Esophagus squamous epithelium (tissue), 5 donors: ENCODE results near the gene MED23. TPM values are rescaled to one million over a fixed set of nuclear protein-coding genes. Genes with fewer than 3 reads are reported as not detected.

Source experiments
- DNase-seq: peaks from one replicate; lab custom pipeline; 2025; lab: John Stamatoyannopoulos, UW
- H3K27ac ChIP-seq, 4 donors: fragments of 200-600 bp; sonication (generic); one replicate each; pipeline ENCODE4 v1.5.1; 2016 to 2019; ENCODE audit warnings: mild to moderate bottlenecking in 1 of 4
- H3K27me3 ChIP-seq, 4 donors: fragments of 200-600 bp; sonication (generic); 1 replicate in 3 of 4; 2 replicates in 1 of 4; pipeline versions ENCODE4 v1.5.1 to v1.6.0; 2017 to 2021; ENCODE audit warnings: antibody characterized with exemption in 1 of 4
- H3K36me3 ChIP-seq, 3 donors: fragments of 200-600 bp; sonication (generic); one replicate each; pipeline ENCODE4 v1.5.1; 2016 to 2019
- H3K4me1 ChIP-seq, 3 donors: fragments of 200-600 bp; sonication (generic); one replicate each; pipeline ENCODE4 v1.5.1; 2017 to 2019
- H3K4me3 ChIP-seq, 4 donors: fragments of 200-600 bp; sonication (generic); 1 replicate in 3 of 4; 2 replicates in 1 of 4; pipeline ENCODE4 v1.5.1; 2016 to 2019; ENCODE audit warnings: mild to moderate bottlenecking in 2 of 4, moderate library complexity in 1 of 4
- H3K9me3 ChIP-seq, 3 donors: fragments of 200-600 bp; sonication (generic); one replicate each; pipeline ENCODE4 v1.5.1; 2016 to 2019
- CTCF ChIP-seq, 6 experiments: fragments of 450-650 bp in 4 of 6; fragments of 200-600 bp in 2 of 6; sonication (generic) in 2 of 6; IDR thresholded peaks; one replicate each; pipeline ENCODE4 v1.5.1; 2016 to 2019; ENCODE audit warnings: antibody characterized with exemption in 6 of 6, mild to moderate bottlenecking in 4 of 6, moderate library complexity in 4 of 6
- POLR2A ChIP-seq, 4 donors: fragments of 450-650 bp; IDR thresholded peaks; one replicate each; pipeline ENCODE4 v1.6.1; 2017; ENCODE audit warnings: antibody characterized with exemption in 4 of 4, mild to moderate bottlenecking in 4 of 4, moderate library complexity in 3 of 4
- WGBS, 2 donors: methylation state at CpG; one replicate each; pipeline ENCODE4 v1.1.5; 2018; 5-methylcytosine and 5-hydroxymethylcytosine counted together
- intact Hi-C: fragments of 100-400 bp; cut with DNase I; formaldehyde crosslinking; loops from one replicate; pipeline ENCODE4 v1.15.0; 2022
- total RNA-seq, 4 donors: library from RNA; depleted of rRNA; stranded (reverse); fragments of >200 nt; gene quantifications; one replicate each; pipeline ENCODE4 v1.1.0, GENCODE V29; 2016
- donor health status: DM: yes; HTN: yes; CAD: no.

The MED23 gene
- total RNA-seq, 4 donors from 2014 or later = 12.2 to 31.9 (median 20.1) TPM

- 89 to 94% methylated on average over 2 of the region's 2 CpGs for WGBS, 2 donors
- Histone ChIP-seq H3K27me3 (no peaks in the 10 kb centered on the region), H3K9me3 (no peaks in the 10 kb centered on the region), H3K36me3 (no peaks in the 10 kb centered on the region), H3K27ac (no peak overlapping the region), H3K4me3 (no peak overlapping the region), H3K4me1 (no peaks in the 10 kb centered on the region)
- DNase-seq = no peak
- TF ChIP-seq POLR2A (IDR thresholded peaks at IDR 0.05) = no peak
- TF ChIP-seq CTCF (IDR thresholded peaks at IDR 0.05) = no peak
- intact Hi-C loops = no loop called here
Measured at GRCh38 chr6:131645846-131646245, 17.8 kb upstream of the MED23 start.

- no peaks in the 10 kb centered on the region for H3K27me3 ChIP-seq
- 73 to 84% methylated on average over 1 of the region's 1 CpG for WGBS, 2 donors
- TF ChIP-seq POLR2A (IDR thresholded peaks at IDR 0.05) = no peak
- no peak for TF ChIP-seq CTCF (IDR thresholded peaks at IDR 0.05)
Measured at GRCh38 chr6:131644921-131645320, 16.9 kb upstream of the MED23 start.

GRCh38 chr6:131643855-131644460 is 15.9 kb upstream of the MED23 start:
- WGBS, 2 donors = 66 to 71% methylated on average over 2 of the region's 2 CpGs
- TF ChIP-seq POLR2A (IDR thresholded peaks at IDR 0.05) (no peak), CTCF (IDR thresholded peaks at IDR 0.05) (no peak)
- Histone ChIP-seq H3K4me1 (no peaks in the 10 kb centered on the region), H3K27me3 (no peaks in the 10 kb centered on the region), H3K36me3 (no peaks in the 10 kb centered on the region), H3K4me3 (no peak overlapping the region), H3K9me3 (no peaks in the 10 kb centered on the region), H3K27ac (no peak overlapping the region)
- intact Hi-C loops = no loop called here
- DNase-seq = no peak

More at GRCh38 chr6:131644921-131645320, 16.9 kb upstream of the MED23 start:
- no peaks in the 10 kb centered on the region for H3K36me3 ChIP-seq
- no peaks in the 10 kb centered on the region for H3K9me3 ChIP-seq
- no peak overlapping the region for H3K4me3 ChIP-seq
- no peak overlapping the region for H3K27ac ChIP-seq
- intact Hi-C loops = no loop called here
- DNase-seq = no peak
- no peaks in the 10 kb centered on the region for H3K4me1 ChIP-seq

- DNase-seq = no peak
- intact Hi-C loops = no loop called here
- Histone ChIP-seq H3K9me3 (no peaks in the 10 kb centered on the region), H3K27ac (no peak overlapping the region), H3K27me3 (no peaks in the 10 kb centered on the region), H3K36me3 (no peaks in the 10 kb centered on the region), H3K4me1 (no peaks in the 10 kb centered on the region), H3K4me3 (no peak overlapping the region)
- WGBS, 2 donors = 34 to 39% methylated on average over 3 of the region's 3 CpGs
- TF ChIP-seq POLR2A (IDR thresholded peaks at IDR 0.05) = no peak
- TF ChIP-seq CTCF (IDR thresholded peaks at IDR 0.05) = no peak
Measured at GRCh38 chr6:131642987-131643611, 15.1 kb upstream of the MED23 start.

- Histone ChIP-seq H3K4me1 (no peaks in the 10 kb centered on the region), H3K9me3 (no peaks in the 10 kb centered on the region), H3K27me3 (no peaks in the 10 kb centered on the region), H3K36me3 (no peaks in the 10 kb centered on the region), H3K27ac (no peak overlapping the region), H3K4me3 (no peak overlapping the region)
- WGBS, 2 donors = 76 to 88% methylated on average over 6 of the region's 6 CpGs
- TF ChIP-seq POLR2A (IDR thresholded peaks at IDR 0.05) (no peak), CTCF (IDR thresholded peaks at IDR 0.05) (no peak)
- DNase-seq = no peak
- intact Hi-C loops = no loop called here
Measured at GRCh38 chr6:131642565-131642964, 14.5 kb upstream of the MED23 start.
